DMS153 treated with DMSO at 0.1 percent for 48 hours (cell line): Measurements from ENCODE around the gene RUNX3.

Experiments used
- DNase-seq: peaks from one replicate; lab custom pipeline; 2025; ENCODE audit not compliant: unreplicated experiment; lab: John Stamatoyannopoulos, UW

Gene RUNX3

GRCh38 chr1:24866211-24867083 lies 63.6 kb downstream of the RUNX3 start:
- DNase-seq, result no peak

- DNase-seq, result no peak
Measured at GRCh38 chr1:24865587-24865986, 64.5 kb downstream of the RUNX3 start.

- DNase-seq, result no peak
Measured at GRCh38 chr1:24865168-24865567, 64.9 kb downstream of the RUNX3 start.

GRCh38 chr1:24864370-24864777 lies 65.7 kb downstream of the RUNX3 start:
- no peak for DNase-seq

- no peak for DNase-seq
Measured at GRCh38 chr1:24862775-24863483, 67.1 kb downstream of the RUNX3 start.

GRCh38 chr1:24861821-24862727 lies 68.0 kb downstream of the RUNX3 start:
- no peak for DNase-seq

- no peak for DNase-seq
Measured at GRCh38 chr1:24860841-24861240, 69.2 kb downstream of the RUNX3 start.

GRCh38 chr1:24859063-24860010 lies 70.7 kb downstream of the RUNX3 start:
- no peak for DNase-seq

GRCh38 chr1:24858277-24858676 lies 71.8 kb downstream of the RUNX3 start:
- DNase-seq, result no peak

GRCh38 chr1:24857507-24858133 lies 72.5 kb downstream of the RUNX3 start:
- no peak for DNase-seq

- no peak for DNase-seq
Measured at GRCh38 chr1:24856787-24857506, 73.1 kb downstream of the RUNX3 start.

GRCh38 chr1:24855474-24855873 lies 74.6 kb downstream of the RUNX3 start:
- DNase-seq, result no peak

GRCh38 chr1:24853649-24854048 lies 76.4 kb downstream of the RUNX3 start:
- DNase-seq, result no peak

- DNase-seq, result no peak
Measured at GRCh38 chr1:24850328-24850920, 79.7 kb downstream of the RUNX3 start.

GRCh38 chr1:24849672-24850295 lies 80.3 kb downstream of the RUNX3 start:
- peak; percentile 25 for DNase-seq
